HEK293T (cell line): Measurements from ENCODE around the gene FHAD1.

Experiments
- CTCF ChIA-PET: fragments of 350-600 bp; formaldehyde crosslinking; extraction: SDS; loops from one replicate; lab custom pipeline; 2021; ENCODE audit warnings: antibody characterized with exemption, inconsistent platforms; lab: Yijun Ruan, JAX
- POLR2A ChIA-PET: fragments of 350-600 bp; formaldehyde crosslinking; extraction: SDS; loops from one replicate; lab custom pipeline; 2020; ENCODE audit warnings: antibody characterized with exemption, inconsistent platforms; lab: Yijun Ruan, JAX
- DNase-seq: peaks from one replicate; pipeline ENCODE4 v3.0.0; 2012; ENCODE audit warnings: mixed read lengths; ENCODE audit errors: extremely low spot score
- ARNT ChIP-seq: fragments of 450-650 bp; IDR thresholded peaks from 2 replicates; pipeline ENCODE4 v1.6.1; 2017; ENCODE audit warnings: mild to moderate bottlenecking
- BHLHE40 ChIP-seq: fragments of 450-650 bp; IDR thresholded peaks from 2 replicates; pipeline ENCODE4 v1.6.1; 2016; ENCODE audit warnings: mild to moderate bottlenecking, moderate library complexity, borderline replicate concordance
- CTBP1 ChIP-seq: fragments of 450-650 bp; IDR thresholded peaks from 2 replicates; pipeline ENCODE4 v1.6.1; 2016; ENCODE audit warnings: borderline replicate concordance
- ELF4 ChIP-seq: fragments of 450-650 bp; IDR thresholded peaks from 2 replicates; pipeline ENCODE4 v1.6.1; 2017; ENCODE audit warnings: antibody characterized with exemption
- FOXA1 ChIP-seq: fragments of 450-650 bp; IDR thresholded peaks from 2 replicates; pipeline ENCODE4 v1.6.1; 2016; ENCODE audit warnings: mild to moderate bottlenecking
- FOXK2 ChIP-seq: fragments of 450-650 bp; IDR thresholded peaks from 2 replicates; pipeline ENCODE4 v1.6.1; 2016; ENCODE audit warnings: mild to moderate bottlenecking
- FOXM1 ChIP-seq: fragments of 450-650 bp; IDR thresholded peaks from 2 replicates; pipeline ENCODE4 v1.6.1; 2017; ENCODE audit warnings: mild to moderate bottlenecking, borderline replicate concordance
- HDGF ChIP-seq: fragments of 450-650 bp; IDR thresholded peaks from 2 replicates; pipeline ENCODE4 v1.6.1; 2017; ENCODE audit warnings: antibody characterized with exemption, borderline replicate concordance
- L3MBTL2 ChIP-seq: fragments of 450-650 bp; conservative IDR thresholded peaks from 2 replicates; pipeline ENCODE4 v1.6.1; 2016; ENCODE audit warnings: mild to moderate bottlenecking
- LEF1 ChIP-seq: fragments of 450-650 bp; IDR thresholded peaks from 2 replicates; pipeline ENCODE4 v1.6.1; 2017; ENCODE audit warnings: mild to moderate bottlenecking, borderline replicate concordance
- NFRKB ChIP-seq: fragments of 450-650 bp; IDR thresholded peaks from 2 replicates; pipeline ENCODE4 v1.6.1; 2016; ENCODE audit warnings: mild to moderate bottlenecking, moderate library complexity
- PKNOX1 ChIP-seq: fragments of 450-650 bp; IDR thresholded peaks from 2 replicates; pipeline ENCODE4 v1.6.1; 2016
- SP1 ChIP-seq: fragments of 450-650 bp; IDR thresholded peaks from 2 replicates; pipeline ENCODE4 v1.6.1; 2017
- SUZ12 ChIP-seq: fragments of 450-650 bp; IDR thresholded peaks from 2 replicates; pipeline ENCODE4 v1.6.1; 2016; ENCODE audit warnings: mild to moderate bottlenecking
- TARDBP ChIP-seq: fragments of 450-650 bp; IDR thresholded peaks from 2 replicates; pipeline ENCODE4 v1.6.1; 2016
- ZNF384 ChIP-seq: fragments of 450-650 bp; IDR thresholded peaks from 2 replicates; pipeline ENCODE4 v1.6.1; 2016

Gene FHAD1

GRCh38 chr1:15272009-15272781, 25.2 kb downstream of the FHAD1 start:
- POLR2A ChIA-PET, result interaction anchor here (1.2 to 1.9 kb wide), 2 partner anchors 69 to 119 kb away, joined by 4 to 5 read pairs; partner anchors contain the start of gene TMEM51

GRCh38 chr1:15272782-15273127, 25.7 kb downstream of the FHAD1 start:
- POLR2A ChIA-PET, result interaction anchor here (1.9 kb wide), 1 partner anchor 70 kb away, joined by 4 read pairs; no protein-coding TSS in a partner anchor
- no peak for TF ChIP-seq HDGF
- no peak for TF ChIP-seq CTBP1
- TF ChIP-seq FOXA1, result no peak
- no peak for TF ChIP-seq ARNT
- TF ChIP-seq LEF1, result no peak
- no peak for DNase-seq
- CTCF ChIA-PET, result interaction anchor here (0.6 to 3.0 kb wide), 7 partner anchors 18 to 144 kb away, joined by 3 to 25 read pairs (median 3); partner anchors contain the start of gene TMEM51

More at GRCh38 chr1:15272009-15272781, 25.2 kb downstream of the FHAD1 start:
- no peak for TF ChIP-seq NFRKB
- TF ChIP-seq L3MBTL2, result peak; percentile 79
- TF ChIP-seq LEF1, result no peak
- CTCF ChIA-PET, result interaction anchor here (0.6 to 3.0 kb wide), 11 partner anchors 17 to 164 kb away, joined by 3 to 25 read pairs (median 3); partner anchors contain the start of gene TMEM51
- peak; percentile 79 for DNase-seq

GRCh38 chr1:15273274-15273673, 26.3 kb downstream of the FHAD1 start:
- no peak for TF ChIP-seq NFRKB
- no peak for TF ChIP-seq CTBP1
- no peak for TF ChIP-seq SUZ12
- no peak for TF ChIP-seq PKNOX1
- no peak for TF ChIP-seq LEF1
- no peak for TF ChIP-seq L3MBTL2
- TF ChIP-seq FOXM1, result no peak
- no peak for TF ChIP-seq HDGF
- no peak for TF ChIP-seq ELF4
- ChIA-PET CTCF (interaction anchor here (0.6 to 3.0 kb wide), 3 partner anchors 32 to 145 kb away, joined by 3 to 25 read pairs (median 4); no protein-coding TSS in a partner anchor), POLR2A (no interaction called here)
- DNase-seq, result no peak

- ChIA-PET CTCF (interaction anchor here (1.2 kb wide), 1 partner anchor 148 kb away, joined by 3 read pairs; no protein-coding TSS in a partner anchor), POLR2A (no interaction called here)
- TF ChIP-seq TARDBP (no peak), ZNF384 (no peak), FOXM1 (no peak), FOXA1 (no peak), ELF4 (no peak), BHLHE40 (no peak), SUZ12 (no peak), PKNOX1 (no peak), L3MBTL2 (no peak), LEF1 (no peak), SP1 (no peak), NFRKB (no peak), HDGF (no peak), FOXK2 (no peak), ARNT (no peak), CTBP1 (no peak)
- no peak for DNase-seq
Measured at GRCh38 chr1:15275921-15276683, 29.1 kb downstream of the FHAD1 start.

- no peak for TF ChIP-seq TARDBP
- no peak for TF ChIP-seq CTBP1
- TF ChIP-seq LEF1, result no peak
- TF ChIP-seq SUZ12, result no peak
- TF ChIP-seq PKNOX1, result no peak
- ChIA-PET POLR2A (no interaction called here), CTCF (interaction anchor here (0.8 kb wide), 1 partner anchor 148 kb away, joined by 4 read pairs; no protein-coding TSS in a partner anchor)
- no peak for DNase-seq
Measured at GRCh38 chr1:15276691-15277446, 29.8 kb downstream of the FHAD1 start.

GRCh38 chr1:15277447-15277838, 30.4 kb downstream of the FHAD1 start:
- CTCF ChIA-PET, result interaction anchor here (0.8 kb wide), 1 partner anchor 149 kb away, joined by 4 read pairs; no protein-coding TSS in a partner anchor
- DNase-seq, result no peak
- TF ChIP-seq BHLHE40 (no peak), PKNOX1 (no peak), FOXK2 (no peak), TARDBP (no peak), SUZ12 (no peak), L3MBTL2 (no peak), NFRKB (no peak), FOXM1 (no peak), FOXA1 (no peak), LEF1 (no peak), ZNF384 (no peak), ARNT (no peak), ELF4 (no peak), CTBP1 (no peak), HDGF (no peak)
- POLR2A ChIA-PET, result no interaction called here
